Testis (tissue), 3 donors: Measurements from ENCODE around the gene DDRGK1. TPM values are rescaled to one million over a fixed set of nuclear protein-coding genes. Genes with fewer than 3 reads are reported as not detected.

Experiments
- DNase-seq: peaks from one replicate; pipeline ENCODE4 v3.0.0-alpha.2; 2019
- H3K27ac ChIP-seq, 2 donors: fragments of 200-600 bp; sonication (generic); one replicate each; pipeline ENCODE4 v1.5.1; 2019
- H3K27me3 ChIP-seq: fragments of 200-600 bp; sonication (generic); one replicate; pipeline ENCODE4 v1.5.1; 2019
- H3K36me3 ChIP-seq: fragments of 200-600 bp; sonication (generic); one replicate; pipeline ENCODE4 v1.5.1; 2017; ENCODE audit warnings: low read depth; ENCODE audit errors: missing control alignments
- H3K4me1 ChIP-seq: fragments of 200-600 bp; sonication (generic); one replicate; pipeline ENCODE4 v1.5.1; 2019
- H3K4me3 ChIP-seq, 2 donors: fragments of 200-600 bp; sonication (generic); one replicate each; pipeline ENCODE4 v1.5.1; 2017 to 2019
- H3K9me3 ChIP-seq: fragments of 200-600 bp; sonication (generic); one replicate; pipeline ENCODE4 v1.5.1; 2017
- POLR2A ChIP-seq: fragments of 450-650 bp; IDR thresholded peaks from one replicate; pipeline ENCODE4 v1.6.1; 2017; ENCODE audit warnings: antibody characterized with exemption, mild to moderate bottlenecking, moderate library complexity
- WGBS, 2 donors: methylation state at CpG; one replicate each; pipeline ENCODE4 v1.1.5; 2018; 5-methylcytosine and 5-hydroxymethylcytosine counted together
- intact Hi-C: fragments of 100-400 bp; cut with DNase I; formaldehyde crosslinking; loops from one replicate; pipeline ENCODE4 v1.15.1; 2023; ENCODE audit warnings: low total_unique reads
- polyA plus RNA-seq: library from polyadenylated mRNA; stranded (reverse); fragments of 350-450 nt; fragmentation: Illumina TruSeq; extraction: RNeasy Lipid Tissue Mini Kit (QIAGEN cat#74804); gene quantifications from one replicate; pipeline ENCODE4 v1.2.3, GENCODE V29; 2014; ENCODE audit warnings: low read depth, low replicate concordance; ENCODE audit not compliant: insufficient read depth
- total RNA-seq, 2 donors: library from RNA; depleted of rRNA; stranded (reverse); fragments of >200 nt; gene quantifications; one replicate each; pipeline ENCODE4 v1.2.3, GENCODE V29; 2016
- TF ChIP-seq, protein P1 (sequence below), 3 experiments: fragments of 450-650 bp in 2 of 3; fragments of 200-600 bp in 1 of 3; sonication (generic) in 1 of 3; IDR thresholded peaks; one replicate each; pipeline ENCODE4 v1.5.1; 2016 to 2019; ENCODE audit warnings: antibody characterized with exemption in 3 of 3, mild to moderate bottlenecking in 2 of 3, moderate library complexity in 1 of 3

DDRGK1 gene
- total and polyA plus RNA-seq, 3 donors from 2014 or later: 57.2 to 93.8 (median 78.9) TPM

- 100% methylated on average over 1 of the region's 1 CpG; no CpG with 5 or more reads in 1 of the 2 donors for WGBS, 2 donors
- intact Hi-C loops: no loop called here
- DNase-seq: no peak
- Histone ChIP-seq H3K36me3 (no peaks in the 10 kb centered on the region), H3K27ac (no peak overlapping the region), H3K4me1 (peaks cover 15% of the 10 kb centered on the region), H3K4me3 (no peak overlapping the region), H3K27me3 (no peaks in the 10 kb centered on the region), H3K9me3 (no peaks in the 10 kb centered on the region)
- no peak for TF ChIP-seq POLR2A
- TF ChIP-seq, protein P1, sequence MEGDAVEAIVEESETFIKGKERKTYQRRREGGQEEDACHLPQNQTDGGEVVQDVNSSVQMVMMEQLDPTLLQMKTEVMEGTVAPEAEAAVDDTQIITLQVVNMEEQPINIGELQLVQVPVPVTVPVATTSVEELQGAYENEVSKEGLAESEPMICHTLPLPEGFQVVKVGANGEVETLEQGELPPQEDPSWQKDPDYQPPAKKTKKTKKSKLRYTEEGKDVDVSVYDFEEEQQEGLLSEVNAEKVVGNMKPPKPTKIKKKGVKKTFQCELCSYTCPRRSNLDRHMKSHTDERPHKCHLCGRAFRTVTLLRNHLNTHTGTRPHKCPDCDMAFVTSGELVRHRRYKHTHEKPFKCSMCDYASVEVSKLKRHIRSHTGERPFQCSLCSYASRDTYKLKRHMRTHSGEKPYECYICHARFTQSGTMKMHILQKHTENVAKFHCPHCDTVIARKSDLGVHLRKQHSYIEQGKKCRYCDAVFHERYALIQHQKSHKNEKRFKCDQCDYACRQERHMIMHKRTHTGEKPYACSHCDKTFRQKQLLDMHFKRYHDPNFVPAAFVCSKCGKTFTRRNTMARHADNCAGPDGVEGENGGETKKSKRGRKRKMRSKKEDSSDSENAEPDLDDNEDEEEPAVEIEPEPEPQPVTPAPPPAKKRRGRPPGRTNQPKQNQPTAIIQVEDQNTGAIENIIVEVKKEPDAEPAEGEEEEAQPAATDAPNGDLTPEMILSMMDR (IDR thresholded peaks at IDR 0.05): no peak
Observed at GRCh38 chr20:3244613-3245012, 40.1 kb upstream of the DDRGK1 start.

- no peak for DNase-seq
- intact Hi-C loops: no loop called here
- WGBS, 2 donors: 62 to 72% methylated on average over 11 of the region's 11 CpGs
- Histone ChIP-seq H3K36me3 (no peaks in the 10 kb centered on the region), H3K27me3 (no peaks in the 10 kb centered on the region), H3K27ac (no peak overlapping the region), H3K4me3 (no peak overlapping the region), H3K9me3 (no peaks in the 10 kb centered on the region), H3K4me1 (peaks cover 14% of the 10 kb centered on the region)
- TF ChIP-seq, protein P1 (IDR thresholded peaks at IDR 0.05): no peak
- no peak for TF ChIP-seq POLR2A
Observed at GRCh38 chr20:3243718-3244358, 39.4 kb upstream of the DDRGK1 start.

GRCh38 chr20:3242172-3242692 lies 37.8 kb upstream of the DDRGK1 start:
- Histone ChIP-seq H3K4me1 (peaks cover 11% of the 10 kb centered on the region), H3K9me3 (no peaks in the 10 kb centered on the region), H3K36me3 (no peaks in the 10 kb centered on the region), H3K27ac (no peak overlapping the region), H3K27me3 (no peaks in the 10 kb centered on the region), H3K4me3 (no peak overlapping the region)
- DNase-seq: no peak
- WGBS, 2 donors: 76 to 87% methylated on average over 6 of the region's 6 CpGs
- intact Hi-C loops: no loop called here
- TF ChIP-seq, protein P1 (IDR thresholded peaks at IDR 0.05): no peak
- TF ChIP-seq POLR2A: no peak

- no peaks in the 10 kb centered on the region for H3K36me3 ChIP-seq
- TF ChIP-seq POLR2A: no peak
- TF ChIP-seq, protein P1 (IDR thresholded peaks at IDR 0.05): no peak
- H3K4me3 ChIP-seq: no peak overlapping the region
- H3K27me3 ChIP-seq: no peaks in the 10 kb centered on the region
- WGBS, 2 donors: 61 to 72% methylated on average over 13 to 15 of the region's 15 CpGs
- intact Hi-C loops: no loop called here
- DNase-seq: no peak
- no peaks in the 10 kb centered on the region for H3K9me3 ChIP-seq
- H3K4me1 ChIP-seq: peaks cover 11% of the 10 kb centered on the region
- no peak overlapping the region for H3K27ac ChIP-seq
Observed at GRCh38 chr20:3240776-3241363, 36.4 kb upstream of the DDRGK1 start.
